CD4-positive, CD25-positive, alpha-beta regulatory T cell (primary cell): Measurements from ENCODE around the gene ARID1B. TPM values are rescaled to one million over a fixed set of nuclear protein-coding genes. Genes with fewer than 3 reads are reported as not detected.

ENCODE experiments used
- ATAC-seq, 2 donors: fragments of 150-1000 bp; cut with Tn5 transposase; one replicate each; pipeline ENCODE4 v1.10.0; 2021; ENCODE audit warnings: low read depth in 2 of 2, moderate number of reproducible peaks in 2 of 2, moderate library complexity in 1 of 2
- DNase-seq, 3 donors: peaks; one replicate each; pipeline versions ENCODE4 v3.0.0 to v3.0.0-alpha.2; 2012 to 2022; ENCODE audit warnings: mixed read lengths in 1 of 3
- H3K27ac ChIP-seq: one replicate; pipeline ENCODE4 v1.7.0; 2013; ENCODE audit warnings: mild to moderate bottlenecking, low read length; ENCODE audit not compliant: insufficient read depth, poor library complexity, severe bottlenecking
- H3K27me3 ChIP-seq: one replicate; pipeline ENCODE4 v1.7.0; 2013; ENCODE audit warnings: low read length; ENCODE audit not compliant: control insufficient read depth, insufficient read depth
- H3K36me3 ChIP-seq: one replicate; pipeline ENCODE4 v1.7.0; 2013; ENCODE audit warnings: mild to moderate bottlenecking, low read length, moderate library complexity; ENCODE audit not compliant: control insufficient read depth, insufficient read depth
- H3K4me1 ChIP-seq: 2 replicates; pipeline ENCODE4 v1.7.0; 2013; ENCODE audit warnings: mild to moderate bottlenecking, low read length; ENCODE audit not compliant: insufficient read depth, control insufficient read depth, poor library complexity, severe bottlenecking
- H3K4me3 ChIP-seq: one replicate; pipeline ENCODE4 v1.7.0; 2013; ENCODE audit warnings: low read depth, mild to moderate bottlenecking, low read length, moderate library complexity
- H3K9me3 ChIP-seq, 2 experiments: 1 replicate in 1 of 2; 2 replicates in 1 of 2; pipeline ENCODE4 v1.7.0; 2013; ENCODE audit warnings: low read length in 2 of 2, mild to moderate bottlenecking in 1 of 2, moderate library complexity in 1 of 2; ENCODE audit not compliant: control insufficient read depth in 2 of 2
- H3K27ac Mint-ChIP-seq, 3 donors: one replicate each; pipeline ENCODE4 v1.8.0; 2020 to 2022; ENCODE audit warnings: mild to moderate bottlenecking in 3 of 3, mixed read lengths in 3 of 3, moderate library complexity in 2 of 3
- H3K27me3 Mint-ChIP-seq: one replicate; pipeline ENCODE4 v1.8.0; 2022; ENCODE audit warnings: mild to moderate bottlenecking, mixed read lengths
- H3K36me3 Mint-ChIP-seq: one replicate; pipeline ENCODE4 v1.8.0; 2020; ENCODE audit warnings: mixed read lengths
- H3K4me1 Mint-ChIP-seq, 4 donors: one replicate each; pipeline ENCODE4 v1.8.0; 2020 to 2022; ENCODE audit warnings: mixed read lengths in 4 of 4, mild to moderate bottlenecking in 1 of 4
- H3K4me3 Mint-ChIP-seq, 4 donors: one replicate each; pipeline ENCODE4 v1.8.0; 2020 to 2022; ENCODE audit warnings: mild to moderate bottlenecking in 4 of 4, mixed read lengths in 4 of 4, moderate library complexity in 3 of 4
- H3K9me3 Mint-ChIP-seq, 7 donors: one replicate each; pipeline ENCODE4 v1.8.0; 2020 to 2022; ENCODE audit warnings: mixed read lengths in 7 of 7, mild to moderate bottlenecking in 3 of 7, moderate library complexity in 2 of 7
- polyA plus RNA-seq, 4 donors: library from polyadenylated mRNA; unstranded; fragments of 300-500 nt; fragmentation: Illumina TruSeq; gene quantifications; one replicate each; pipeline ENCODE4 v1.2.3, GENCODE V29; 2021
- total RNA-seq: library from RNA; stranded (reverse); gene quantifications from one replicate; pipeline ENCODE4 v1.2.3, GENCODE V29; 2022

ARID1B gene
- total and polyA plus RNA-seq, 5 donors from 2014 or later: 9.8 to 186 (median 12.4) TPM

DNA sequence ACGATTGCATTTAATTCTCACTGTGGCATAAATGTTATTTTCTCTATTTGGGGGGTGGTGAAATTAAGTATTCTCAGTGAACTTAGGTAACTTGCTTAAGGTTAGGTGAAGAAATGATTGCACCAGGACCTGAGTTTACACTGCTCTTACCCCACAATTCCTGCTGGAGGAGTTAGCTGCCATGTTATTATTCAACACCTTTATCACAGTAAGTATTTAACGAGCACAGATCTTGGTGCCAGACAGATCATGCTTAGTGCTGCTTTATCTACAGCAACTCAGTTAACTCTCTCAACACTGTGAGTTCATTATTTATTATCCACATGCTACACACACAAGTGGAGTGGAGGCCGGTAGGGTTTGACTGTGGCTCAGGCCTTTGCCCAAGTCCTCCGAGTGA lies 296.4 kb downstream of the ARID1B start:
- Mint-ChIP-seq H3K27me3 (no peaks in the 10 kb centered on the region), H3K9me3 (peaks cover 0 to 2% (median 0%) of the 10 kb centered on the region in 7 donors), H3K36me3 (peaks cover 25% of the 10 kb centered on the region), H3K4me1 (peaks cover 30 to 66% (median 56%) of the 10 kb centered on the region in 4 donors), H3K4me3 (peak overlapping the region in 1 of 4 donors; percentile 43), H3K27ac (no peak overlapping the region)
- Histone ChIP-seq H3K27ac (no peak overlapping the region), H3K4me3 (no peak overlapping the region), H3K9me3 (no peaks in the 10 kb centered on the region), H3K27me3 (no peaks in the 10 kb centered on the region), H3K4me1 (peaks cover 19% of the 10 kb centered on the region), H3K36me3 (peaks cover 2% of the 10 kb centered on the region)
- ATAC-seq (no peak), DNase-seq (no peak)

DNA sequence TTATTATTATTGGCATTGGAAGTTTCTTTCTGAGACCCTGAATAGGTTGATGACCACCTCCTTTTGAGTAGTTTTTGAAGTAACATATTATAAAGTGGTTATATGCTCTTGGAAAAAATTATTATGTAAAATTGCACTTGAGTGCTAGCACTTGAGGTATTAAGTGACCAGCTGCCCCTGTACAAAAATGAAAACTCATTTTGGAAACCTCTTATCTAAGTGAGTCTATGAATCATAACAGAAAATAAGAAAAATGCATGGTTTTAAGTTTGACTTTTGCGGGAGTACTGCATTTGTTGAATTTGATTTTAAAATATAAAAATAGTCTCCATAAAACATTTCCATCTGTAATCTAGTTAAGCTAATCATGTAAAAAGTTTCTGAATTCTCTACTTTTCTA lies 297.8 kb downstream of the ARID1B start:
- Mint-ChIP-seq H3K4me3 (peak overlapping the region in 1 of 4 donors; percentile 14), H3K36me3 (peaks cover 29% of the 10 kb centered on the region), H3K27me3 (no peaks in the 10 kb centered on the region), H3K27ac (peak overlapping the region in 1 of 3 donors; percentile 92), H3K4me1 (peaks cover 34 to 64% (median 51%) of the 10 kb centered on the region in 4 donors), H3K9me3 (peaks cover 0 to 2% (median 0%) of the 10 kb centered on the region in 7 donors)
- Histone ChIP-seq H3K4me3 (no peak overlapping the region), H3K27ac (no peak overlapping the region), H3K36me3 (peaks cover 2% of the 10 kb centered on the region), H3K4me1 (peaks cover 9% of the 10 kb centered on the region), H3K9me3 (no peaks in the 10 kb centered on the region), H3K27me3 (no peaks in the 10 kb centered on the region)
- ATAC-seq (no peak), DNase-seq (no peak)

DNA sequence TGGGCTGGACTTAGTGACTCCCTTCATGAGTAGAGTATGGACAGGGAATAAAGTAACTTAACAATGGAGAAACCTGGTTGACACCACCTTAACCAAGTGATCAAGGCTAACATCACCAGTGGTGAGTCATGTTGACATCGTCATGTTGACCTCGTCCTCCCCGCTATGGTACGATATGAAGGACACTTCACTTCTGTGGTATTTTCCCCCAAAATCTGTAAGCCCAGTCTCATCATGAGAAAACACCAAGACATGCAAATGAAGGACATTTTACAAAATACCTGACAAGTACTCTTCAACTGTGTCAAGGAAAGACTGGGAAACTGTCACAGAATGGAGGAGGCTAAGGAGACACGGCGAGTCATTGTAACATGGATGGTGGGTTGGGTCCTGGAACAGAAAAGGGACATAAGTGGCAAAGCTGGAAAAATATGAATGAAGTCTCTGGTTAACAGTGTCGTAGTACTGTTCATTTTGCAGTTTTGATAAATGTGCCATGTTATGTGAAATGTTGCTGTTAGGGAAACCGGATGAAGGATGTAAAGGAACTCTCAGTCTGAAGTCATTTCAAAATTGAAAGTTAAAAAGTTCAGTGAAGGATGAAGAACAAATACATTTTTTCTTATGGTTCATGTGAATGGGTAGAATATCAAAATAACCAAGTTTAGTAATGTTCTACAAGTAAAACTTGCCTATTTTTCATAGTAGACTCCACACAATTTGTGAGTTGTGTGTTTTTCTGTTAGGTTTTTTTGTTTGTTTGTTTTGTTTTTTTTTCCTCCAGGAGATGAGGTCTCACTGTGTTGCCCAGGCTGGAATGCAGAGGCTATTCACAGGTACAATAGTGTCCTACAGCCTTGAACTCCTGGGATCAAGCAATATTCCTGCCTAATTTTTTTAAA lies 298.6 kb downstream of the ARID1B start:
- Histone ChIP-seq H3K27me3 (no peaks in the 10 kb centered on the region), H3K27ac (no peak overlapping the region), H3K9me3 (no peaks in the 10 kb centered on the region), H3K4me1 (peaks cover 9% of the 10 kb centered on the region), H3K4me3 (peak overlapping the region; percentile 70), H3K36me3 (peaks cover 2% of the 10 kb centered on the region)
- DNase-seq (peak in 1 of 3 donors; percentile 56), ATAC-seq (peak; percentile 24 to 39)
- H3K36me3 Mint-ChIP-seq: peaks cover 29% of the 10 kb centered on the region
- H3K4me3 Mint-ChIP-seq: peak overlapping the region; percentile 23 to 80 (median 60)
- peaks cover 38 to 62% (median 48%) of the 10 kb centered on the region in 4 donors for H3K4me1 Mint-ChIP-seq
- H3K9me3 Mint-ChIP-seq: peaks cover 0 to 2% (median 0%) of the 10 kb centered on the region in 7 donors
- H3K27me3 Mint-ChIP-seq: no peaks in the 10 kb centered on the region
- peak overlapping the region in 2 of 3 donors; percentile 55 to 92 for H3K27ac Mint-ChIP-seq

GRCh38 chr6:157076451-157076822 lies 299.3 kb downstream of the ARID1B start:
- DNase-seq: no peak
- peaks cover 29% of the 10 kb centered on the region for H3K36me3 Mint-ChIP-seq
- no peak for ATAC-seq
- Histone ChIP-seq H3K36me3 (peaks cover 2% of the 10 kb centered on the region), H3K4me1 (peaks cover 9% of the 10 kb centered on the region), H3K9me3 (no peaks in the 10 kb centered on the region), H3K4me3 (peak overlapping the region; percentile 70), H3K27ac (no peak overlapping the region), H3K27me3 (no peaks in the 10 kb centered on the region)
- peaks cover 0 to 2% (median 0%) of the 10 kb centered on the region in 7 donors for H3K9me3 Mint-ChIP-seq
- H3K4me1 Mint-ChIP-seq: peaks cover 39 to 62% (median 48%) of the 10 kb centered on the region in 4 donors
- H3K27ac Mint-ChIP-seq: peak overlapping the region in 1 of 3 donors; percentile 92
- H3K4me3 Mint-ChIP-seq: peak overlapping the region in 2 of 4 donors; percentile 5 to 26
- H3K27me3 Mint-ChIP-seq: no peaks in the 10 kb centered on the region

DNA sequence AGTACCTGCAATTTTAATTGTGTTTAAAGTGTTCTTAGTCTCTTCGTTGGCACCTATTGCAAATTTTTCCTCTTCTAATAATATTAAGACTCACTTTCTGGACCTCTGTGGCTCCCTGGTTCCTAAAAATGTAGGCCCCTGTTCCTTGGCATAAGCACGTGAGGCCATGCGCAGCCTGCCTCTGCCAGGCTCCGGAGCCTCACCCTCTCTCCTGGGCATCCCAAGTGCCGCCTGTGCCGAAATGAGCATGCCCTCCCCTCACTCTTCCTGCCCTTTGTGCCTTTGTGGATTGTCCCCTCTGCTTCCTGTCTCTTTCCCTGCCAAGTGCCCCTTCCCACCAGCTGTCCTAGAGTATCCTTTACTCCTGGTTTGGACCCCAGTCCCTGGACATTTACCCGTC lies 300.1 kb downstream of the ARID1B start:
- no peaks in the 10 kb centered on the region for H3K9me3 ChIP-seq
- H3K36me3 ChIP-seq: peaks cover 2% of the 10 kb centered on the region
- DNase-seq (no peak), ATAC-seq (no peak)
- Mint-ChIP-seq H3K4me3 (peak overlapping the region in 2 of 4 donors; percentile 23 to 32), H3K27me3 (no peaks in the 10 kb centered on the region), H3K36me3 (peaks cover 29% of the 10 kb centered on the region), H3K4me1 (peaks cover 39 to 61% (median 48%) of the 10 kb centered on the region in 4 donors), H3K9me3 (peaks cover 0 to 2% (median 0%) of the 10 kb centered on the region in 7 donors), H3K27ac (peak overlapping the region in 1 of 3 donors; percentile 84)
- H3K4me1 ChIP-seq: peaks cover 9% of the 10 kb centered on the region
- no peak overlapping the region for H3K4me3 ChIP-seq
- no peaks in the 10 kb centered on the region for H3K27me3 ChIP-seq
- H3K27ac ChIP-seq: no peak overlapping the region

- DNase-seq: no peak
- H3K36me3 ChIP-seq: peaks cover 2% of the 10 kb centered on the region
- H3K27me3 Mint-ChIP-seq: no peaks in the 10 kb centered on the region
- ATAC-seq: no peak
- H3K27ac ChIP-seq: no peak overlapping the region
- no peak overlapping the region for H3K27ac Mint-ChIP-seq
- peaks cover 0 to 2% (median 0%) of the 10 kb centered on the region in 7 donors for H3K9me3 Mint-ChIP-seq
- H3K4me1 ChIP-seq: peaks cover 9% of the 10 kb centered on the region
- H3K4me3 ChIP-seq: no peak overlapping the region
- no peaks in the 10 kb centered on the region for H3K9me3 ChIP-seq
- H3K4me3 Mint-ChIP-seq: no peak overlapping the region
- peaks cover 39 to 62% (median 52%) of the 10 kb centered on the region in 4 donors for H3K4me1 Mint-ChIP-seq
- peaks cover 29% of the 10 kb centered on the region for H3K36me3 Mint-ChIP-seq
- H3K27me3 ChIP-seq: no peaks in the 10 kb centered on the region
These were observed 301.1 kb downstream of the ARID1B start for GRCh38 chr6:157078326-157078725.

- no peak overlapping the region for H3K4me3 ChIP-seq
- H3K27ac Mint-ChIP-seq: no peak overlapping the region
- H3K4me1 Mint-ChIP-seq: peaks cover 39 to 59% (median 51%) of the 10 kb centered on the region in 4 donors
- H3K4me1 ChIP-seq: peaks cover 9% of the 10 kb centered on the region
- H3K36me3 Mint-ChIP-seq: peaks cover 24% of the 10 kb centered on the region
- no peaks in the 10 kb centered on the region for H3K27me3 Mint-ChIP-seq
- H3K4me3 Mint-ChIP-seq: no peak overlapping the region
- H3K9me3 ChIP-seq: no peaks in the 10 kb centered on the region
- no peak for DNase-seq
- ATAC-seq: no peak
- no peak overlapping the region for H3K27ac ChIP-seq
- peaks cover 2% of the 10 kb centered on the region for H3K36me3 ChIP-seq
- H3K27me3 ChIP-seq: no peaks in the 10 kb centered on the region
- peaks cover 0 to 2% (median 0%) of the 10 kb centered on the region in 7 donors for H3K9me3 Mint-ChIP-seq
These were observed 302.1 kb downstream of the ARID1B start for GRCh38 chr6:157079277-157079676.
